Measurements from ENCODE around the gene C11orf98.

- TF ChIP-seq CTCF (conservative IDR thresholded peaks at IDR 0.05; ENCODE audit: low read length) (no peak), EZH2phosphoT487 (IDR thresholded peaks at IDR 0.05; ENCODE audit: borderline replicate concordance, low read depth, low read length) (no peak)
These were observed 4.6 kb upstream of the C11orf98 start for GRCh38 chr11:62669420-62670161.

Measured in OCI-LY7 (cell line).